OCI-LY7 (cell line): ENCODE results near the gene ANKRD52.

Source experiments
- EZH2phosphoT487 ChIP-seq: fragments of 200-600 bp; sonication (generic); IDR thresholded peaks from 2 replicates; pipeline ENCODE4 v1.6.1; 2018; ENCODE audit warnings: low read depth, borderline replicate concordance, mild to moderate bottlenecking, mixed run types, antibody characterized with exemption, low read length, moderate library complexity, mixed read lengths
- TF ChIP-seq, protein P1 (sequence below): fragments of 200-600 bp; sonication (generic); conservative IDR thresholded peaks from 2 replicates; pipeline ENCODE4 v1.5.1; 2014; ENCODE audit warnings: mild to moderate bottlenecking, antibody characterized with exemption, low read length, moderate library complexity, mixed read lengths

DNA sequence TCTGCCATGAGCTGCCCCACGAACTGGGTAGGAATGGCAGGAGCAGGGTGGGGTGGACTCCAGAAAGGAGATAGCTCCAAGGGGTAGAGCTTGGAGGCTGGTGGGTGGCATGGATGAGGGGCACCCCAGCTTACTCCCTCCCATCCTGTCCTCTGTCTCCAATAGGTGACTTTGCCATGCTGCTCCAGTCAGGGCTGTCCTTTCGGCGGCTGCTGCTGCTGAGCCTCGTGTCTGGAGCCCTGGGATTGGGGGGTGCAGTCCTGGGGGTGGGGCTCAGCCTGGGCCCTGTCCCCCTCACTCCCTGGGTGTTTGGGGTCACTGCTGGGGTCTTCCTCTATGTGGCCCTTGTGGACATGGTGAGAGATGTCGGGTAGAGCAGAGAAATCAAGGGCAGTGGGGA lies 21.2 kb downstream of the ANKRD52 start:
- TF ChIP-seq, protein P1, sequence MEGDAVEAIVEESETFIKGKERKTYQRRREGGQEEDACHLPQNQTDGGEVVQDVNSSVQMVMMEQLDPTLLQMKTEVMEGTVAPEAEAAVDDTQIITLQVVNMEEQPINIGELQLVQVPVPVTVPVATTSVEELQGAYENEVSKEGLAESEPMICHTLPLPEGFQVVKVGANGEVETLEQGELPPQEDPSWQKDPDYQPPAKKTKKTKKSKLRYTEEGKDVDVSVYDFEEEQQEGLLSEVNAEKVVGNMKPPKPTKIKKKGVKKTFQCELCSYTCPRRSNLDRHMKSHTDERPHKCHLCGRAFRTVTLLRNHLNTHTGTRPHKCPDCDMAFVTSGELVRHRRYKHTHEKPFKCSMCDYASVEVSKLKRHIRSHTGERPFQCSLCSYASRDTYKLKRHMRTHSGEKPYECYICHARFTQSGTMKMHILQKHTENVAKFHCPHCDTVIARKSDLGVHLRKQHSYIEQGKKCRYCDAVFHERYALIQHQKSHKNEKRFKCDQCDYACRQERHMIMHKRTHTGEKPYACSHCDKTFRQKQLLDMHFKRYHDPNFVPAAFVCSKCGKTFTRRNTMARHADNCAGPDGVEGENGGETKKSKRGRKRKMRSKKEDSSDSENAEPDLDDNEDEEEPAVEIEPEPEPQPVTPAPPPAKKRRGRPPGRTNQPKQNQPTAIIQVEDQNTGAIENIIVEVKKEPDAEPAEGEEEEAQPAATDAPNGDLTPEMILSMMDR = no peak
- TF ChIP-seq EZH2phosphoT487 = no peak
